GM12864 (cell line): ENCODE data around the gene PPFIA1.

Experiments used
- DNase-seq: peaks from one replicate; pipeline ENCODE4 v3.0.0-alpha.2; 2011; ENCODE audit warnings: low read depth
- H3K4me3 ChIP-seq: 2 replicates; pipeline ENCODE4 v1.5.1; 2011; ENCODE audit warnings: mild to moderate bottlenecking, low read depth, low read length, control low read depth
- CTCF ChIP-seq: IDR thresholded peaks from 2 replicates; pipeline ENCODE4 v1.5.1; 2011; ENCODE audit warnings: low read depth, mild to moderate bottlenecking, moderate library complexity, low read length, control low read depth, inconsistent platforms; ENCODE audit errors: missing control alignments

PPFIA1 gene

GRCh38 chr11:70296681-70297080, 26.2 kb downstream of the PPFIA1 start:
- H3K4me3 ChIP-seq, result no peak overlapping the region
- TF ChIP-seq CTCF, result no peak
- DNase-seq, result no peak

DNA sequence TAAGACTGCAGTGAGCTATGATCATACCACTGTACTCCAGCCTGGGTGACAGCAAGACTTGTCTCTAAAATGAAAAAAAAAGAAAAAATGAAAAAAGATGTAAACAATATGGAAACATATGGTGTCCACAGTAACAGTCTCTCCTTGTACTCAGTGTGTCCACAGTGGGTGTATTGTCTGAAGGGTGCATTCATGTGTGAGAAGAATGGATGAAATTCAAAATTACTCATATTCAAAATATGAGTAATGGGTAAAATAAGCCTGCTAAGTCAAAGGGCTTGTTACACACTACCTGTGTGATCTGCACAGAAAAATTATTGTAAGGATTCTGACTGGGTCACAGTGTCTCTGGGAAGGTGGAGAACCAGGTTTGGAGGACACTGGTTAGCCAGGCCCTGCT, 26.9 kb downstream of the PPFIA1 start:
- TF ChIP-seq CTCF, result no peak
- DNase-seq, result no peak
- H3K4me3 ChIP-seq, result no peak overlapping the region

- DNase-seq, result no peak
- no peak for TF ChIP-seq CTCF
- H3K4me3 ChIP-seq, result no peak overlapping the region
These were observed 27.9 kb downstream of the PPFIA1 start for GRCh38 chr11:70298243-70298915.

- TF ChIP-seq CTCF, result no peak
- no peak overlapping the region for H3K4me3 ChIP-seq
- no peak for DNase-seq
These were observed 29.1 kb downstream of the PPFIA1 start for GRCh38 chr11:70299636-70300035.

- no peak overlapping the region for H3K4me3 ChIP-seq
- no peak for DNase-seq
- TF ChIP-seq CTCF, result no peak
These were observed 30.7 kb downstream of the PPFIA1 start for GRCh38 chr11:70301191-70301590.

DNA sequence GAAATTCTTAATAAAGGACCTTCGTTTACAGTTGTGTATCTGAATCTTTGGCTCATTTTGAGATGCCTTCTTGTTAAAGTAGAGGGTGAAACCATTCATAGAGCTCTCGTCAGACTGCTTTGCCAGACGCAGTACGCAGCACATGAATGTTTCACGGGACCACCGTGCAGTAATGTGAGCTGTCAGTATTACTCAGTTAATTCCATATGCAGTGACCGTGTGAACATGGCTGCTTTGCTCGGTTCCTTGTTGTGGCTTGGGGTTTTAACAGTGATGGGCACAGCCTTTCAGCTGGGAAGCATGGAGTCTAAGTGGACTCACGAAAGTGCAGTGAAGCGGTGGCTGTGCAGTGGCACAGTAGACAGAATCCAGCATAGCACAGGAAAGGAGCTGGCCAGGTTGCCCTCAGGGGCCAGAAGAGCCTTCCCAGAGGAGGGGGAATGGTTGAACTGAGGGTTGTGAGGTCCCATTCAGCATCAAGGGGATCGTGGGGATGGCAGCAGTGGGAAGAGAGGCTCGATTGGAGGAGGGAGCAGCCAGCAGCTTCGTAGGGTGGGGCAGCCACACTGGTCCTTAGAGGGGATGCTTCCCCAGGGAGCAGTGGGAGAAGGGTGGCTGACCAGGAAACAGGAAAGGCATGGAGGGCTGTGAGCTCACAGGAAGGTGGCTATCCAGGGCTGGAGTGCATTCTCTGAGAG, 31.4 kb downstream of the PPFIA1 start:
- no peak for DNase-seq
- TF ChIP-seq CTCF, result no peak
- no peak overlapping the region for H3K4me3 ChIP-seq

DNA sequence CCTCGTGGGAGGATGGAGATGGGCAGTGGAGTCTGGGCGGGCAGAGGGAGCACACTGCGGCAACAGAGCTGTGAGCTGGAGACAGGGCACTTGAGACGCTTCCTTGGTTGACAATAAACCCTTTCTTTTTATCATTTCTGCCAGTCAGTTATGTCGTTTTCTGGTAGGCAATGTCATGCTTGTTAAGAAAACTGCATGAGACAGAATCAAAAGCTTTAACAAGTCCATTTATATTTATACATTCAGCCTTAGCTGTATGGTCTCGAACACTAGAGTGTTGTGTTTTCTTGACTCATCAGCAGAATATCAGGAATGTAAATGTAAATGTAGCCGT, 31.9 kb downstream of the PPFIA1 start:
- no peak for TF ChIP-seq CTCF
- DNase-seq, result no peak
- no peak overlapping the region for H3K4me3 ChIP-seq
